HG02852 (cell line): Measurements from ENCODE around the gene PRSS57.
"Not testable (repeated sequence)": the region's sequence is repeated elsewhere in the genome, so short reads cannot be mapped to it uniquely, and the experiment has no call there.

Experiments
- ATAC-seq: cut with Tn5 transposase; IDR thresholded peaks from one replicate; pipeline ENCODE4 v1.9.1; 2021; ENCODE audit warnings: mild to moderate bottlenecking, moderate library complexity; ENCODE audit not compliant: unreplicated experiment

Gene PRSS57

DNA sequence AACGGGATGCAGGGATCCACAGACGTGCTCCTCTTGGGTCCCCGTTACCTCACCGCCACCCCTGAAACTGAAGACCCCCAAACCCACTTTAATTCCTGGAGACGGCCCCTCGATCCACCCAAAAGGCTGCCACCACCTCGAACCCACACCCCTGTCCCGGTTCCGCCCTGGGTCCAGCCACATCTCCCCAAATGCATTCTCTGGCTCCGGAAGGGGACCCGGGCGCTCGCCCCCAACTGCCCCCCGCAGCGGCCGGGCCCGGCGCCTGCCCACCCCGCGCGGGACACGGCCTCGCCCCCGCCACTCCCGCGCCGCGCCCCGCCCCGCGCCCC is 19.3 kb downstream of the PRSS57 start:
- no peak for ATAC-seq

DNA sequence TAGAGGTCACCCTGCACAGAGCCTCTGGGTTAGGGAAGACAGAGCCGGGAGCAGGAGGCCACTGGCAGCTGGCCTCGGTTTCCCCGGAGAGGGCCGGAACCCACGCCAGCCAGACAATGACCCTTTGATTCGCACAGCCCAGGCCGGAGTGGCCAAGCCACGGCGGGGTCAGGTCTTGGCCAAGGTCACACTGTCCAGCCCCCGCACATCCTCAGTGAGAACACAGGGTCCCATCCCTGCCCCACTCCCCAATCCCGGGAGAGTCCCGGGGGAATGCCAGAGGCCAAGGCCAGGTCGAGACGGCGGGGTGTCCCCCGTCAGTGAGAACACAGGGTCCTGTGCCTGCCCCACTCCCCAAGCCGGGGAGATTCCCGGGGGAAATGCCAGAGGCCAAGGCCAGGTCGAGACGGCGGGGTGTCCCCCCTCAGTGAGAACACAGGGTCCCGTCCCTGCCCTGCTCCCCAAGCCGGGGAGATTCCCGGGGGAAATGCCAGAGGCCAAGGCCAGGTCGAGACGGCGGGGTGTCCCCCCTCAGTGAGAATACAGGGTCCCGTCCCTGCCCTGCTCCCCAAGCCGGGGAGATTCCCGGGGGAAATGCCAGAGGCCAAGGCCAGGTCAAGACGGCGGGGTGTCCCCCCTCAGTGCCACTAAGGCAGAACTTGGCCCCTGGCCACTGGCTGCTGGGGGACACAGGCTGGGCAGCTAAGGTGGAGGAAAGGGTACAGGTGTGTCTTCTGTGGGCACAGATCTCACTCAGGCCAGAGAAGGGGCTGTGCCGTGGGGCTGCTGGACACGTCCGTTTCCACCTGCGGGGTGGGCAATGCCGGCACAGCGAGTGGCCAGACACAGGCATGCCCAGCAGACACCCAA is 20.7 kb downstream of the PRSS57 start:
- no peak for ATAC-seq

DNA sequence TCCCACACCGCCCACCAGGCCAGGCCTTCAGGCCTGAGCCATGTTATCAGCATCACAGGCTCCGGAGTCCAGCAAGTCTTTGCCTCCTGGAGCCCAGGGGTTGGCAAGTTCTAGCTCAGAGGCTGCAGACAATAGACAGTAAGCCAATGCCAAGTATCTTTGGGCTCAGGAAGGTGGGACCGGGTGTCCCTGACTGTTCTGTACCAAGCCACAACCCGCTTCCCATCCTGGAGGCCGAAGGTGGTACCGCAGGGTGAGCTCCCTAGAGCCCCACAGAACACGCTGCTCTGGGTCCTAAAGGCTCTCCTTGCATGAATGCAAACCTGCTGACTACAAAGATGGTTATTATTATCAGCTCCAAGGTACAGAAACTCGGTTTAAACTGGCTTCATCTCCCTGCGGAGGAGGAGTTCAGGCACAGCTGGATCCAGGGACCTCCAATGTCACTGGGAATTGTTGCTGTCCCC is 24.6 kb downstream of the PRSS57 start:
- no peak for ATAC-seq

DNA sequence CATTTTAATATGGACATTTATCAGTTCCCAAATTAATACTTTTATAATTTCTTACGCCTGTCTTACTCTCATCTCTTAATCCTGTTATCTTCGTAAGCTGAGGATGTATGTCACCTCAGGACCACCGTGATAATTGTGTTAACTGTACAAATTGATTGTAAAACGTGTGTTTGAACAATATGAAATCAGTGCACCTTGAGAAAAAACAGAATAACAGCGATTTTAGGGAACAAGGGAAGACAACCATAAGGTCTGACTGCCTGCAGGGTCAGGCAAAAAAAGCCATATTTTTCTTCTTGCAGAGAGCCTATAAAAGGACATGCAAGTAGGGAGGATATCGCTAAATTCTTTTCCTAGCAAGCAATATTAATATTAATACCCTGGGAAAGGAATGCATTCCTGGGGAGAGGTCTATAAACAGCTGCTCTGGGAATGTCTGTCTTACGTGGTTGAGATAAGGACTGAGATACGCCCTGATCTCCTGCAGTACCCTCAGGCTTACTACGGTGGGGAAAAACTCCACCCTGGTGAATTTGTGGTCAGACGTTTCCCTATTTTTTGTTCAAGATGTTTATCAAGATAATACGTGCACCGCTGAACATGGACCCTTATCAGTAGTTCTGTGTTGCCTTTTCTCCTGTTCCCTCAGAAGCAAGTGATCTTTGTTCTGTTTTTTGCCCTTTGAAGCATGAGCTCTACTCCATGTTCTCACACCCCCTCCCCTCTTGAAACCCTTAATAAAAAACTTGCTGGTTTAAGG is 26.4 kb downstream of the PRSS57 start:
- ATAC-seq, result not testable (repeated sequence)

DNA sequence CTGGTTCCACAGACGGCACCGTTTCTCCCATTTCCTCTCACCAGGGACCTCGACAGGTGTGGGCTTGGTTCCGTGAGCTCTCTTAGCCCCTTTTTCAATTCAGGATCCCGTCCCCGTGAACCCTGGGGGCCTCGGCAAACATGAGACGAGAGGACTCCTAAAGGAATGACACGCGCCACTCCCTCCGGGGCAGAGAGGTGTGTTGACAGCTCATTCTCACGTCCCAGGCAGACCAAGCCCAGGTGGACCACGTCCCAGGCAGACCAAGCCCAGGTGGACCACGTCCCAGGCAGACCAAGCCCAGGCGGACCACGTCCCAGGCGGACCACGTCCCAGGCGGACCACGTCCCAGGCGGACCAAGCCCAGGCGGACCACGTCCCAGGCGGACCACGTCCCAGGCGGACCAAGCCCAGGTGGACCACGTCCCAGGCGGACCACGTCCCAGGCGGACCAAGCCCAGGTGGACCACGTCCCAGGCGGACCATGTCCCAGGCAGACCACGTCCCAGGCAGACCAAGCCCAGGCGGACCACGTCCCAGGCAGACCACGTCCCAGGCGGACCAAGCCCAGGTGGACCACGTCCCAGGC is 28.2 kb downstream of the PRSS57 start:
- ATAC-seq, result not testable (repeated sequence)

DNA sequence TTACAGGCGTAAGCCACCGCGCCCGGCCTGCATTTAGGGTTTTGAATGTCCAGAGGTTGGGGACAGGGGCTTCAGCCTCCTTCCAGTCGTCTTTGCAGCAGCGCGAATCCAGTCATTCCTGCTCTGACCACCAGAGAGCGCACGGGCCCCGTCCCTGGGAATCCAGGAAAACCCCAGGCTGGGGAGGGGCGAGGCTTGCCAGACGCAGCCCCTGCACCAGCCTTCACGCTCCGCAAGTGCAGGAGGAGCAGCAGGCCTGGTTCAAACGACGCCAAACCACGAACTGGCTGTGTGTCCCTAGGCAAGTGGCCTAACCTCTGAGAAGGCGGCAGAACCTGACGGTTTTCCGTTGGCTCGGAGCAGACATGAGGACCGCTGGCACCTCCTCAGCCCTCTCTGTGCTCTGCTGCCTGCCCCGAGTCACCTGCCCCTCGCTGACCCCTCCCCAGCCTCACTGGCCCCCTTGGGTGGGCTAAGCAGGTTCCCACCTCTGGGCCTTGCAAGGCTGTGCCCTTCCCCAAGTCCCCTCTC is 30.3 kb downstream of the PRSS57 start:
- no peak for ATAC-seq

DNA sequence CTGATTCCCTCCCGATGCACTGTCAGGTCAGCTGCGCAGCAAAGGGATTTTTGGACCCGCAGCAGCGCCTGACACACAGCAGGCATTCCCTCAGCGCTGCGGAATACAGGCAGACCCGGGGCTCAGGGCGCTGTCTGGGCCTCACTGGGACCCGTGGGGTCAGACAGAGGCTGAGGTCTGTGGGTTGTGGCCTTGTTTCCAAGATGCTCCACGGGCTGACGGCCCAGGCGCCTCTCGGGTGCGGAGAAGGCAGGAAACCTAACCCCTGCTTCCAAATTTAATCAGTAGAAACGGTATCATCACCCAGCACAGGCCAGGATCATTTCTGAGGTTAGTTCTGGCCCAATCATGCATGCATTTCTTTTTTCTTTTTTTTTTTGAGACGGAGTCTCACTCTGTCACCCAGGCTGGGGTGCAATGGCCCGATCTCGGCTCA is 31.6 kb downstream of the PRSS57 start:
- ATAC-seq, result no peak

DNA sequence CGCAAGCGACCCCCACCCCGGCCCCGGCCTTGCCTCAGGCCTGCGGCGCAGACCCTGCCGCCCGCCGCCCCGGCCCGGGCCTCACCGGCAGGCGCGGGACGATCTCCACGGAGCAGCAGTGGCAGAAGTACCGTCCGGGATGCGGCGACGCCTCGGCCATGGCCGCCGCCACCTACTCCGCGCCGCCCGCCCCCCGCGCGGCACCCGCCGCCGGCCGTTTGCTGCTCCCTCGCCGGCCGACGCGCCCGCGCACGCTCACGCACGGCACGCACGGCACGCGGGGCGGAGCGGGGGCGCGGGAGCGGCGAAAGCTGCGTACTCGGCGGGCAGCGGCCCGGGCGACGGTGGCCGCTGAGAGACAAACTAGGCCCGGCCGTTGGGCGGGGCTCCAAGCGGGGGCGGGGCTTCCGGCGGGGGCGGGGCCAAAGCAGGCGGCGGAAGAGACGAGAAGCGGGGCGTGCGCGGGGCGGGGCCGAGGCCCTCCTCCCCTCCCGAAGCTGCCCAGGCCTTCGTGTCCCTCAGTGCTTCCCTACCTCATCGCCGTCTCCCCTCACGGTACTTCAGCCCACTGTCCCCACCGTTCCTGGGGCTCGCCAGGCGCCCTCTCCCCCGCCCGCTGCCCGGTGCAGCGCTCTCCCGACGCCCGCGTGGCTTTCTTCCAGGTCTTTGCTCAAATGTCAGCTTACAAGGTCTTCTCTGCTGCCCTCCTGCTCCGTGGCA is 32.1 kb downstream of the PRSS57 start, which contains the start of gene RNF126:
Gene RNF126, minus strand, starts transcription at position 253 of the 720 bp plus-strand sequence. Its CDS starts 93 bp downstream, at position 160.
- peak; percentile 41 for ATAC-seq

DNA sequence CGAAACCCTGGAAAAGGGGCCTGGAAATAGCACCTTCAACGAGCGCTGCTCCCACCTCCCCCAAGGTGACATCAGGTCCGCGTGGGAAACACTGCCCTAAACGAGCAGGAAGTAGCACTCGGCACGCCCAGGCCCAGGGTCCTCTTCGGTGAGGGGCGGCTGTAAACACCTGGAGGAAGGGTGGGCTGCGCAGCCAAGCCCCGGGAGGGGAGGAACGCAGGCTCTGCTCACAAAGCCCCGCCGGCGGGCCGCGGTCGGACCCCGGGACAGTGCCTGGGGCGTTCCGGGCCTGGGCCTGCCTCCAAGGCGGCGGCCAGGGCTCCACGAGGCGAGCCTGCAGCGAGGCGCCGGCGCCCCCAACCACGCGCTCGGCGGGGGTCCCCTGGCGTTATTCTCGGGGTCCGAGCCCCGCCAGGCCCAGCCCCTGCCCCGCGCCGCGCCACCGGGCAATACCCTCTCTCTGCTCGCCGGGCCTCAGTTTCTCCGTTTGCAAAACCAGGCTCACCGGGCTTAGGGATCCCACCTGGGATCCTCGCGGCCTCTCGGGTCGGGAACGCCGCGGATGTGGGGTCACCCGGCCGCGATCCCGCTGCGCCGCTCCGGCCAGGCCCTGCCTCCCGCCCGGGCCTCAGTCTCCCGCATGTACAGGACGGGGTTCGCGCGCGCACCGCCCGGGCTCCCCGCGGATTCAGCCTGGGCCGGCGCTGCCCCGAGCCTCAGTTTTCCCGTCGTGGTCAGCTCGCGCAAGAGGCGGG is 32.9 kb downstream of the PRSS57 start:
- ATAC-seq, result peak; percentile 8

DNA sequence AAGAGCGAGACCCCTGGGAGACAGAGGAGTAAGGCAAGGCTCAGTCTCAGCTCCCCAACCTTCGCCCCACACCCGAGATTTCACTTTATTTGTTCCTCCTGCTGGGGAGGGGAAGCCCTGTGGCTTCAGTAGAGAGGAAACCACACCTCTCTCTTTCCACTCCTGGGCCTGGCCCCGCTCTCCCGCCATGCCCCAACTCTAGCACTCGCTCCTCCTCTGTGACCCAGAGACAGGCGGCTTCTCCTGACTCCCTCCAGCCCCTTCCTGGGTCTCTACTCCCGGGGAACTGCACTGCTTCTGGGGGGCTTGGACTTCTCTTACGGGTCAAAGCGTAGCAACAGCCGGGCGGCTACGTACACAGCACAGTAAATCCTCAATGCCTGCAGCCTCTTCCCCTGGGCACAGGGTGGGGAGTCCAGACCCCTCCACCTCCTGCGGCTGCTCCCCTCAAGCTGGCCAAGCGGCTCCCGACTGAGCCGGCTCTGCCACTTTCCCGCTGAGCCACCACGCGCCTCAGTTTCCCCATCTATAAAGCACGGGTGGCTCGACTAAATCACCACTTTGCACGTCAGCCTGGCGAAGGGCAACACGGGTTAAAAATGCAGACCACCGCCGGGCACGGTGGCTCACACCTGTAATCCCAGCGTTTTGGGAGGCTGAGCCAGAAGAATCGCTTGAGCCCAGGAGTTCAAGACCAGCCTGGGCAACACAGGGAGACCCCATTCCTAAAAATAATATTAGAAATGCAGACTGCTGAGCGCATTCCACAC is 33.6 kb downstream of the PRSS57 start:
- ATAC-seq, result no peak

DNA sequence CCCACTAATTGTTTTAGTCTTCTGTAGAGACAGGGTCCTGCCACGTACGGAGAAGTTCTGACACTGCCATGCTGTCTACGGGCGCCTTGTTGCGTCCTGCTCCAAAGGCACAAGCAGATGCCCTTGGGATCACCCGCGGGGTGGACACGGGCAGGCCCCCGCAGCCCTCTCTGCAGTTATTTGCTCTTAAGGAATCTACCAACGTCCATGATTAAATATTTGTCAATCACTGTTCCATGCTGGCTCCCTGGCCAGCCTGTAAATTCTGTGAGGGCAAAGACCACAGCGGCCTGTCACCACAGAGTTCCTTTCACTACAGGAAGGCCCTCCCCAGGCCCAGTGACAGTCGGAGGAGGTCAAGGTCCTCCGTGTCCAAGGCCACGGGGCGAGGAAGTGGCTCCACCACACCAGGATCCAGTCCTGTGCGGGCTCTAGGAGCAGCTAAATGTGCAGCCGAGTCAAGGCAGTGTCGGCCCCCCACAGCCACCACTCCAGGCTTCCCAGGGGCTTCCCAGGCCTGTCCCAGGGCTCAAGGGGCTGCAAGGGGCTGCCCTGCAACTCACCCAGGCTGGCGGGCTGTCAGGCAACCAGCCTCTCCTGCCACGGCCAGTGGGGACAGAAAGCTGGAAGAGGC is 34.3 kb downstream of the PRSS57 start:
- no peak for ATAC-seq

DNA sequence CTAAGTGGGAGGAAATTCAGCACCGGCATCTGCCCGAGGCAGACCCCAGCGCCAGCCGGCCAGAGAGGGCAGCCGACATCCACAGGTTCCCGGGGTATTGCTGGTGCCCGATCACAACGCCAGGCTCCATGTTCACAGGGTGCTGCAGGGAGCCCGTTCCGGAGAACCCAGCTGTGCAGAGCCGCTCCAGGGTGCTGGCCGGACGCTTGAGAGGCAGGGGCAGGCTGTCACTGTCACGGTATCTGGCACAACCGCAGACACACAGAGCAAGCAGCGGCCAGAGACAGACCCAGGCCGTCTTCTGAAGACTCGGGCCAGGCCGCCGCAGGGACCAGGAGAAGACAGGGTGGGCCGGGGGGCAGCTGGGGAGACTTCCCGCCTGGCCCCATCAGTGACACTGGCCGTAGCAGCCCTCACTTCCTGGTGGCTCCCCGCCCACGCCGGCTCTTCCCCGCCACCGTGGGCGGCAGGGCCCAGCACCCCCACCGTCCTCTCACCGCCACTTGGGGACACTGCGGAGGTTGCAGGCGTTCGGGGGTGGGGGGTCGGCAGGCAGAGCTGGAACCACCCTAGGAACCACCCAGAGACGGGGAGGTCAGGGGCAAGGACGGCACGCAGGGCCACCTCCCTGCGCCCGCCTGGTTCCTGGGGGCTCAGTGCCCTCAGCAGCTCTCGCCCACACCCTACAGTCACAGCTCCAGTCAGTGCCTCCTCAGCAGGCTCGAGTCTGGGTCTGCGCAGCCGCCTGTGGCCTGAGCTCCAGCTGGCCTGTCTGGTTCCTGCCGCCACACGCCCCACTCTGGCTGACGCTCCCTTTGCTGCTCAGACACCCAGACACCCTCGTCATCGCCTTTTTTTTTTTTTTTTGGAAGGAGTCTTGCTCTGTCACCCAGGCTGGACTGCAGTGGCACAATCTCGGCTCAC is 36.1 kb downstream of the PRSS57 start:
- ATAC-seq, result no peak

DNA sequence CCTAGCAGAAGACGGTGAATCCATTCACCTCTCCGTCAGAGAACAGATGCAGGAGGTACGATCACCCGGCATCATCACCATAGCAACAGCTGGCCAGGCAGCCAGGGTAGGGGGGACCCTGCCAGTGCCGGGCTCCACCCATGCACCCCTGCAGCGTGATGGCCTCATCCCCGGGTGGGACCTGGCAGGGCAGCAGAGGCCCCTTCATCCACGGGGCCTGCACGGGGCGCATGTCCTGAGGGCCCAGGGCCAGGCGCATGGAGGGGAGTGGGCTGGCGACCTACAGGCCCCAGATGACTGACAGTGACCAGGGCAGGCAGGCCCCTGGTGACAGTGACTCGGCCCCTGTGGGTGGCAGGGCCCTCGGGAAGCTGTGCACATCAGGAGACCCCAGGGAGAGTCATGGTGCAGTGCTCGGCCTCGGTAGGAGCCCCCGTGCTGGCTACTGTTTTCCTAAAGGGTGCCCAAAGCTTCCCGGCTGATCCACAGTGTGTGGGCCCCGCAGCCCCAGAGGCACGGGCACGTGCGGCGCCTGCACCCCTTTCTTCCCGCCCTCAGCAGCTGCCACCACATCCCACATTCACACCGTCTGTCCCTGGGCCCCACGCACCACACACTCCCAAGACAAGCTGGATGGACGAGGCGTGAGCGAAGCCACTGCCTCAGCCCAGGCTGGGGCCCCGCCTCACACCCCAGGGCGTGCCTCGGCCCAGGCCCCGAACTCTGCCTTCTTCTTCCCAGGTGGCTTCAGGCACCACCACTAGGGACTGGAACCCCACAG is 37.0 kb downstream of the PRSS57 start:
- no peak for ATAC-seq

DNA sequence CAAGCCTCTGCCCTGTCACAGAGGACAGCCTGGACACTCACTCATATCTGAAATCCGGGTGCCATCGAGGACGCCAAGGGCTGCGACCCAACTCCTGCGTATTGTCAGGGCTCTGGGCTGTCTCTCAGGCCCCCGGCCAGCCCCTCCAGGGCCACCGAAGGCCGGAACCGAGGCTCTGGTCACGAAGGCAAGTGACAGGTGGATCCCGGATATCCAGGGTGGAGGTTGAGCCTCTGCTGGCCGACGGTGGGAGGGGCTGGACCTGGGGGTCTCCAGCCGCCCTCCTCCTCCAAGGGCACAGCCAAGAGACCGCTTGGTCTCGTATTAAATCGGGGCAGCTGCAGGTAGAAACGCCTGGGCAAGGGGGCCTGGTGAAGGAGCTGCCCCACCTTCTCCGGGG is 37.6 kb downstream of the PRSS57 start:
- ATAC-seq, result no peak

DNA sequence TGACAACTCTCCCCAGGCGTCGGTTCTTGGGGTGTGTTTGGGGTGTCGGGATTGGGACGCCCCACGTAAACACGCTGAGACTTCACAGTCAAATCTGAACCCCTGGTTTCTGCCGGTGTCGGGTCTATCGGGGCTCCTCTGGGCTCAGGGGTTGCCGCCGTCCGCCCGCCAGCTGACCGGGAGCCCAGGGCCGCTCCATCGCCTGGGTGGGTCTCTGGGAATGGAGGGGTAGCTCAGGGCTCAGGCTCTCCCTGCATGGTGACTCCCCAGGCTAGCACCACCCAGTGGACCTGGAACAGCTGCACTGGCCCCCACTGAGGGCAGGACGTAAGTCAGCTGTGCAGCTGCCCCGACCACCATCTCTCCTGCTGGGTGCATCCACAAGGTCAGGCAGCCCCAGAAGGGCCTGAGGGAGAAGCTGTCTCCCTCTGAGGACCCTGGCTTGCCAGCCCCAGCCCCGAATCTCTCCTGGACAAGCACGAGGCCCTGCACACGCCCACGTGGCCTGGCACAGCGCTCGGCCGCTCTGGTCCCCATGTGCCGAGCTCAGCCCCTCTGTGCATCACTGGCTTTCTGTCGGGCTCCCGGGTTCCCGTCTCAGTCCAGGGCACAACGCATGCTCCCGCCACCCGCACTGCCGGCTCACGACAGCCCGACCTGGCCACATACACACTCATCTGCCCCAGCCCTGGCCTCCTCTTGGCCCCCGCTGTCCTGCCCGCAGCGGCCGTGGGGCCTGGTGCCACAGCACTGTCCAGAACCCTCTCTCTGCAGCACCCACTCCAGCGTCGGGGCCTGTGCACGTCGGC is 38.3 kb downstream of the PRSS57 start:
- ATAC-seq, result no peak

DNA sequence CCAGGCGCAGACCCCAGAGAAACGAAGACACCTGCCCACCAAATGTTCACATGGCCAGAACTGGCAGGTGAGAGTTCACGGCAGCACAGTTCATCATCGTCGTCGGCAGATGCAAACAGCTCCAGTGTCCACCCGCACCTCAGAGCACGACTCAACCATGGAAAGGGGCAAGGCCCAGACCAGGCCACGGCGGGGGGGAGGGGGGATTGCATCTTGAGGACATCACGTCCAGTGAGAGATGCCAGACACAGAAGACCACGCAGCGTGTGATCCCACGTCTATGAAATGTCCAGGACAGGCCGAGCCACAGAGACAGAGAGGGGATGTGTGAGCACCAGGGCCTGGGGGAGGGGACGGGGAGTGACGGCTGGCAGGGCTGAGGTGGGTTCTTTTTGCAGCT is 39.6 kb downstream of the PRSS57 start:
- no peak for ATAC-seq
